Astrocyte (in vitro differentiated cells and primary cell): ENCODE data around the gene SF3B3. TPM values are rescaled to one million over a fixed set of nuclear protein-coding genes. Genes with fewer than 3 reads are reported as not detected.

Experiments used
- DNase-seq: peaks from one replicate; pipeline ENCODE4 v3.0.0-alpha.2; 2010; ENCODE audit warnings: low read depth
- FAIRE-seq: peaks from 2 replicates; lab custom pipeline; 2011; peaks lifted over from hg19 to GRCh38; lab: Jason Lieb, UNC
- H2AFZ ChIP-seq: 2 replicates; pipeline ENCODE4 v1.6.0; 2012; ENCODE audit warnings: low read depth, low read length, inconsistent platforms
- H3K27ac ChIP-seq: 2 replicates; pipeline ENCODE4 v1.5.1; 2011; ENCODE audit warnings: low read depth, low read length, inconsistent platforms
- H3K27me3 ChIP-seq: 2 replicates; pipeline ENCODE4 v1.6.0; 2011; ENCODE audit warnings: low read length, inconsistent platforms; ENCODE audit not compliant: insufficient read depth
- H3K36me3 ChIP-seq: 2 replicates; pipeline ENCODE4 v1.5.1; 2011; ENCODE audit warnings: low read length, inconsistent platforms; ENCODE audit not compliant: insufficient read depth
- H3K4me1 ChIP-seq: 2 replicates; pipeline ENCODE4 v1.5.1; 2011; ENCODE audit warnings: low read length, inconsistent platforms; ENCODE audit not compliant: insufficient read depth
- H3K4me2 ChIP-seq: 2 replicates; pipeline ENCODE4 v1.6.0; 2012; ENCODE audit warnings: low read length, inconsistent platforms
- H3K4me3 ChIP-seq: 2 replicates; pipeline ENCODE4 v1.5.1; 2011; ENCODE audit warnings: low read depth, mild to moderate bottlenecking, low read length, inconsistent platforms; ENCODE audit not compliant: insufficient read depth
- H3K79me2 ChIP-seq: 2 replicates; pipeline ENCODE4 v1.6.0; 2012; ENCODE audit warnings: mild to moderate bottlenecking, low read length, inconsistent platforms; ENCODE audit not compliant: insufficient read depth
- H3K9ac ChIP-seq: 2 replicates; pipeline ENCODE4 v1.6.0; 2012; ENCODE audit warnings: mild to moderate bottlenecking, low read length, inconsistent platforms
- H3K9me3 ChIP-seq: 2 replicates; pipeline ENCODE4 v1.5.1; 2012; ENCODE audit warnings: low read depth, mild to moderate bottlenecking, low read length, inconsistent platforms; ENCODE audit not compliant: insufficient read depth
- H4K20me1 ChIP-seq: 2 replicates; pipeline ENCODE4 v1.6.0; 2012; ENCODE audit warnings: low read length, inconsistent platforms; ENCODE audit not compliant: insufficient read depth
- H3K27ac Mint-ChIP-seq: one replicate; pipeline ENCODE4 v1.8.0; 2021; ENCODE audit warnings: mild to moderate bottlenecking, mixed read lengths; ENCODE audit not compliant: unreplicated experiment
- H3K27me3 Mint-ChIP-seq: one replicate; pipeline ENCODE4 v1.8.0; 2021; ENCODE audit warnings: low read depth, mixed read lengths; ENCODE audit not compliant: unreplicated experiment
- H3K36me3 Mint-ChIP-seq: one replicate; pipeline ENCODE4 v1.8.0; 2021; ENCODE audit warnings: low read depth, mixed read lengths; ENCODE audit not compliant: unreplicated experiment
- H3K4me1 Mint-ChIP-seq: one replicate; pipeline ENCODE4 v1.8.0; 2021; ENCODE audit warnings: low read depth, mixed read lengths; ENCODE audit not compliant: unreplicated experiment
- H3K4me3 Mint-ChIP-seq: one replicate; pipeline ENCODE4 v1.8.0; 2021; ENCODE audit warnings: mild to moderate bottlenecking, moderate library complexity, mixed read lengths; ENCODE audit not compliant: unreplicated experiment
- H3K9me3 Mint-ChIP-seq: one replicate; pipeline ENCODE4 v1.8.0; 2021; ENCODE audit warnings: mild to moderate bottlenecking, mixed read lengths; ENCODE audit not compliant: unreplicated experiment
- EZH2 ChIP-seq: IDR thresholded peaks from 2 replicates; pipeline ENCODE4 v1.6.1; 2012; ENCODE audit warnings: mild to moderate bottlenecking, low read length, inconsistent platforms; ENCODE audit not compliant: insufficient read depth
- total RNA-seq: library from RNA; stranded (reverse); gene quantifications from 2 replicates; pipeline ENCODE4 v1.2.1, GENCODE V29; 2021
- TF ChIP-seq, protein P1 (sequence below): IDR thresholded peaks from 2 replicates; pipeline ENCODE4 v1.5.1; 2011; ENCODE audit warnings: low read depth, mild to moderate bottlenecking, inconsistent platforms, low read length, moderate library complexity; ENCODE audit not compliant: insufficient read depth

SF3B3 gene
- total RNA-seq, 1 donor from 2014 or later, result 179 TPM

- no peaks in the 10 kb centered on the region for H3K27me3 Mint-ChIP-seq
- no peak overlapping the region for H3K27ac Mint-ChIP-seq
- H3K4me3 Mint-ChIP-seq, result no peak overlapping the region
- Histone ChIP-seq H3K27me3 (no peaks in the 10 kb centered on the region), H3K4me3 (no peak overlapping the region), H4K20me1 (peaks cover 89% of the 10 kb centered on the region), H3K9me3 (no peaks in the 10 kb centered on the region), H3K36me3 (peaks cover 75% of the 10 kb centered on the region), H2AFZ (no peak overlapping the region), H3K4me2 (no peak overlapping the region), H3K9ac (no peak overlapping the region), H3K4me1 (peaks cover 16% of the 10 kb centered on the region), H3K27ac (no peak overlapping the region), H3K79me2 (peaks cover 78% of the 10 kb centered on the region)
- no peaks in the 10 kb centered on the region for H3K9me3 Mint-ChIP-seq
- peaks cover 25% of the 10 kb centered on the region for H3K36me3 Mint-ChIP-seq
- TF ChIP-seq, protein P1, sequence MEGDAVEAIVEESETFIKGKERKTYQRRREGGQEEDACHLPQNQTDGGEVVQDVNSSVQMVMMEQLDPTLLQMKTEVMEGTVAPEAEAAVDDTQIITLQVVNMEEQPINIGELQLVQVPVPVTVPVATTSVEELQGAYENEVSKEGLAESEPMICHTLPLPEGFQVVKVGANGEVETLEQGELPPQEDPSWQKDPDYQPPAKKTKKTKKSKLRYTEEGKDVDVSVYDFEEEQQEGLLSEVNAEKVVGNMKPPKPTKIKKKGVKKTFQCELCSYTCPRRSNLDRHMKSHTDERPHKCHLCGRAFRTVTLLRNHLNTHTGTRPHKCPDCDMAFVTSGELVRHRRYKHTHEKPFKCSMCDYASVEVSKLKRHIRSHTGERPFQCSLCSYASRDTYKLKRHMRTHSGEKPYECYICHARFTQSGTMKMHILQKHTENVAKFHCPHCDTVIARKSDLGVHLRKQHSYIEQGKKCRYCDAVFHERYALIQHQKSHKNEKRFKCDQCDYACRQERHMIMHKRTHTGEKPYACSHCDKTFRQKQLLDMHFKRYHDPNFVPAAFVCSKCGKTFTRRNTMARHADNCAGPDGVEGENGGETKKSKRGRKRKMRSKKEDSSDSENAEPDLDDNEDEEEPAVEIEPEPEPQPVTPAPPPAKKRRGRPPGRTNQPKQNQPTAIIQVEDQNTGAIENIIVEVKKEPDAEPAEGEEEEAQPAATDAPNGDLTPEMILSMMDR, result no peak
- TF ChIP-seq EZH2, result no peak
- no peak for DNase-seq
- H3K4me1 Mint-ChIP-seq, result peaks cover 28% of the 10 kb centered on the region
- FAIRE-seq, result no peak
Measured at GRCh38 chr16:70550082-70550481, 26.5 kb downstream of the SF3B3 start.

GRCh38 chr16:70551788-70552187 lies 28.2 kb downstream of the SF3B3 start:
- Histone ChIP-seq H3K79me2 (peaks cover 75% of the 10 kb centered on the region), H3K9me3 (no peaks in the 10 kb centered on the region), H3K36me3 (peaks cover 76% of the 10 kb centered on the region), H3K27me3 (no peaks in the 10 kb centered on the region), H4K20me1 (peaks cover 89% of the 10 kb centered on the region), H3K4me3 (no peak overlapping the region), H3K27ac (no peak overlapping the region), H2AFZ (no peak overlapping the region), H3K4me2 (no peak overlapping the region), H3K4me1 (peaks cover 21% of the 10 kb centered on the region), H3K9ac (no peak overlapping the region)
- FAIRE-seq, result no peak
- peaks cover 34% of the 10 kb centered on the region for H3K36me3 Mint-ChIP-seq
- DNase-seq, result no peak
- no peaks in the 10 kb centered on the region for H3K9me3 Mint-ChIP-seq
- no peak overlapping the region for H3K27ac Mint-ChIP-seq
- peaks cover 34% of the 10 kb centered on the region for H3K4me1 Mint-ChIP-seq
- no peak for TF ChIP-seq EZH2
- TF ChIP-seq, protein P1, result no peak
- H3K27me3 Mint-ChIP-seq, result no peaks in the 10 kb centered on the region
- H3K4me3 Mint-ChIP-seq, result no peak overlapping the region

GRCh38 chr16:70552675-70553074 lies 29.1 kb downstream of the SF3B3 start:
- H3K36me3 Mint-ChIP-seq, result peaks cover 34% of the 10 kb centered on the region
- H3K4me1 Mint-ChIP-seq, result peaks cover 34% of the 10 kb centered on the region
- no peak overlapping the region for H2AFZ ChIP-seq
- H3K4me2 ChIP-seq, result no peak overlapping the region
- peaks cover 81% of the 10 kb centered on the region for H3K36me3 ChIP-seq
- H3K4me3 ChIP-seq, result no peak overlapping the region
- H4K20me1 ChIP-seq, result peaks cover 93% of the 10 kb centered on the region
- H3K27ac Mint-ChIP-seq, result no peak overlapping the region
- no peak for TF ChIP-seq EZH2
- TF ChIP-seq, protein P1, result no peak
- H3K9me3 ChIP-seq, result no peaks in the 10 kb centered on the region
- no peak overlapping the region for H3K9ac ChIP-seq
- no peaks in the 10 kb centered on the region for H3K27me3 ChIP-seq
- no peak overlapping the region for H3K27ac ChIP-seq
- no peaks in the 10 kb centered on the region for H3K9me3 Mint-ChIP-seq
- peaks cover 76% of the 10 kb centered on the region for H3K79me2 ChIP-seq
- peaks cover 21% of the 10 kb centered on the region for H3K4me1 ChIP-seq
- no peak overlapping the region for H3K4me3 Mint-ChIP-seq
- FAIRE-seq (no peak), DNase-seq (no peak)
- H3K27me3 Mint-ChIP-seq, result no peaks in the 10 kb centered on the region
